SH-SY5Y (cell line): ENCODE results near the gene DDX20.

Experiments used
- GATA2 ChIP-seq: IDR thresholded peaks from 2 replicates; pipeline ENCODE4 v1.6.1; 2011; ENCODE audit warnings: mild to moderate bottlenecking, low read depth, low read length
- GATA3 ChIP-seq: IDR thresholded peaks from 2 replicates; pipeline ENCODE4 v1.6.1; 2011; ENCODE audit warnings: low read depth, mild to moderate bottlenecking, low read length, moderate library complexity

GRCh38 chr1:111706921-111707320, 48.8 kb upstream of the DDX20 start:
- TF ChIP-seq GATA3: no peak
- no peak for TF ChIP-seq GATA2
